GM18858 (cell line): ENCODE data around the gene PSME2.

Source experiments
- ATAC-seq: cut with Tn5 transposase; IDR thresholded peaks from one replicate; pipeline ENCODE4 v1.9.1; 2021; ENCODE audit not compliant: unreplicated experiment

PSME2 gene

DNA sequence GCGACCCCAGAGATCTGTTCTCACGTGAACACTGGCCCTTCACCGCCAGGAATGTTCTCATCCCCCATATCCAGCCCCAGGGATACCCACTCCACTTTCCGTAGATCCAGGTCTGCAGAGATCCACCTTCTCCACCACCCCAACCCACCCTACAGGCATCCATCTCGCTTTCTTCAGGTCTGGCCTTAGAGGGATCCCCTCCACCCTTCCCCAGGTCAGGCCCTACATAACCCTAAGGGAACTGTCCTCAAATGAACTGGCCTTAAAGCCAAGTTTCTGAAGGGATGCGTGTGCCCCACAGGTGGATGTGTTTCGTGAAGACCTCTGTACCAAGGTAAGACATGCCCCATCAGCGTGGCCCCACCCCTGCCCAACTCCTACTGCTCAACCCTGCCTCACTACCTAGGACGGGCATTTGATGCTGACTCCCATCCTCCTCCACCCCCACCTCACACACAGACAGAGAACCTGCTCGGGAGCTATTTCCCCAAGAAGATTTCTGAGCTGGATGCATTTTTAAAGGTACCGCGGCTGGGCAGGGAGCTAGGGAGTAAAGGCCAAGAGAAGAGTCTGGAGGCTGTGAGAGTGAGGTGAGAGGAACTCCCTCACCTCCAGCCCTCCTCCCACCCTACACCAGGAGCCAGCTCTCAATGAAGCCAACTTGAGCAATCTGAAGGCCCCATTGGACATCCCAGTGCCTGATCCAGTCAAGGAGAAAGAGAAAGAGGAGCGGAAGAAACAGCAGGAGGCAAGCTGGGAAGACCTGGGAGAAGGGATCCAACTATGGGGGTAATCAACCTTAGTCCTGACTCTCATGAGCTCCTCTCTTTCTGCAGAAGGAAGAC, 9.5 kb downstream of the PSME2 start:
- no peak for ATAC-seq

DNA sequence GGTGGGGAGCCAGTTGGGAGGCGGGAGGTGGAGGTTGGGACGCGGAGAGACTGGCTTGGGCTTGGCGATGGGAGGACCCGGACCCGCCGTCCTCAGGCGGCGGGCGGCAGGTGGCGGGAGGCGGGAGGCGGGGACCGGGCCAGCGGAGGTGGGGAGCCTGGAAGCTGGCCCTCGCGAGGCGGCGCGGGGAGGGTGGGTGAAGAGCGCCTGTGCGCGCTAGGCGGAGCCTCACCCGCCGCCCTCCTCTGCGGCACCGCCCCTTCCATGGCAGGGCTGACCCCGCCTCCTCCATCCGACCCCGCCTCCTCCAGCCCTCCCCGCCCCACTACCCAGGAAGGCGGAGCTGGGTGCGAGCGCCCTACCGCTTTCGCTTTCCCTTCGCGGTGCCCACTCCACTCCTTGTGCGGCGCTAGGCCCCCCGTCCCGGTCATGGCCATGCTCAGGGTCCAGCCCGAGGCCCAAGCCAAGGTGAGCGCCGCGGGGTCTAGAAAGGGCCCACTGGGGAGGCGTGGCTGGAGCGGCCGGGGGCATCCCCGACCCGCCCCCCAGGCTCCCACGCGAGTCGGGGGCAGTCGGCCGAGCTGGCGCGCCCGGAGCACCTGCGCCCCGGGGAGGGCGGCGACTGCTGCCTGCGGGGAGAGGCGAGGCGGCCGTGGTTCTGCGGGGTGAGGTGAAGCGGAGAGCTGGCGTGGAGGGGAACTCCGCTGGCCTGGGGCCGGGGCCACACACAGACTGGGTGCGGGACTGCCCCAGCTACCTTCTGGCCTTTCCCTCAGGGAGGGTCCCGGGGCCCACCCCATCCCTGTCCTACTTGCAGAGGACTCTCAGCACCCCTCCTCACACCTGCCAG, 10.4 kb downstream of the PSME2 start, which contains the start of gene PSME1:
TSS of gene PSME1 (plus strand) at position 361 of the 850 bp plus-strand sequence. CDS start at position 430, 69 bp downstream.
- ATAC-seq = peak; percentile 66

GRCh38 chr14:24135584-24135833, 10.9 kb downstream of the PSME2 start:
- no peak for ATAC-seq

- ATAC-seq = no peak
Measured at GRCh38 chr14:24133735-24134134, 12.7 kb downstream of the PSME2 start.

GRCh38 chr14:24132976-24133375, 13.4 kb downstream of the PSME2 start:
- ATAC-seq = no peak

GRCh38 chr14:24132061-24132685, 14.2 kb downstream of the PSME2 start:
- ATAC-seq = no peak

DNA sequence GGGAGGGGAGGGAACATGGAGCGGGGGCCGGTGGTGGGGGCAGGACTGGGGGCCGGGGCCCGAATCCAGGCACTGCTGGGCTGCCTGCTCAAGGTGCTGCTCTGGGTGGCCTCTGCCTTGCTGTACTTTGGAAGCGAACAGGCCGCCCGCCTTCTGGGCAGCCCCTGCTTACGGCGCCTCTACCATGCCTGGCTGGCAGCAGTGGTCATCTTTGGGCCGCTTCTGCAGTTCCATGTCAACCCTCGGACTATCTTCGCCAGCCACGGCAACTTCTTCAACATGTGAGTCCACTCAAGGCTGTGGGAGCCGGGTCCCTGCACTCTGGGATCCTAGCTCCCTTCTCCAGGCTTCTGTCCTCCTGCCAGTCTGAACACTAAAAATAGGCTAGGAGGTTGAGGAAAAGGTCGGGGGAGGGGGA, 14.9 kb downstream of the PSME2 start:
- no peak for ATAC-seq

GRCh38 chr14:24130717-24131548, 15.5 kb downstream of the PSME2 start:
- no peak for ATAC-seq

GRCh38 chr14:24130380-24130716, 16.1 kb downstream of the PSME2 start, which contains the start of gene FITM1:
Gene FITM1, plus strand, starts transcription at chr14:24130659. Its CDS starts 905 bp downstream, at chr14:24131564.
- ATAC-seq = no peak

DNA sequence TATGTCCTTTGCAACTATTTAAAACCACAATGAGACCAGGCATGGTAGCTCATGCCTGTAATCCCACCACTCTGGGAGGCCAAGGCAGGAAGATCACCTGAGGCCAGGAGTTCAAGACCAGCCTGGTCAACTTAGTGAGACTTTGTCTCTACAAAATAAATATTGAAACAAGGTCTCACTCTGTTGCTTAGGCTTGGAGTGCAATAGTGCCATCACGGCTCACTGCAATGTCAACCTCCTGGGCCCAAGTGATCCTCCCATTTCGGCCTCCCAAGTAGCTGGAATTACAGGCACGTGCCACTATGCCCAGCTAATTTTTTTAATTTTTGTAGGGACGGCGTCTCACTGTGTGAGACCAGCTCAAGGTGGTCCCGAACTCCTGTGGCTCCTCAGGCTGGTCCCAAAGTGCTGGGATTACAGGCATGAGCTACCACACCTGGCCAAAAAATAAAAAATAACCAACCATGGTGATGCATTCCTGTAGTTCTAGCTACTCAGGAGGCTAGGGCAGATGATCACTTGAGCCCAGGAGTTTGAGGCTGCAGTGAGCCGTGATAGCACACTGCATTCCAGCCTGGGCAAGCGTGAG, 16.9 kb downstream of the PSME2 start:
- no peak for ATAC-seq

- ATAC-seq = no peak
Measured at GRCh38 chr14:24127673-24128072, 18.7 kb downstream of the PSME2 start.

- no peak for ATAC-seq
Measured at GRCh38 chr14:24126939-24127338, 19.5 kb downstream of the PSME2 start.

- ATAC-seq = peak; percentile 44
Measured at GRCh38 chr14:24123424-24124417, 22.7 kb downstream of the PSME2 start.

DNA sequence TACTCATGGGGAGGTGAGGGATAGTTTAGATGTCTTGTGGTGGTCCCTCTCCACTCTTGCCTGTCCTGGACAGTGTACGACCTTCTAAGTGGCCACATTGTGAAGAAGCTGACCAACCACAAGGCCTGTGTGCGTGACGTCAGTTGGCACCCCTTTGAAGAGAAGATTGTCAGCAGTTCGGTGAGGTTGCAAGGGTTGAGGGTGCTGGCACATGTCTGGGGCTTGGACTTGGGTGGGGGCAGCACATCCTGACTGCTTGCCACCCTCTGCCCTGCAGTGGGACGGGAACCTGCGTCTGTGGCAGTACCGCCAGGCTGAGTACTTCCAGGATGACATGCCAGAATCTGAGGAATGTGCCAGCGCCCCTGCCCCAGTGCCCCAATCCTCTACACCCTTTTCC, 23.5 kb downstream of the PSME2 start:
- ATAC-seq = no peak

GRCh38 chr14:24122416-24122815, 24.0 kb downstream of the PSME2 start:
- ATAC-seq = no peak

GRCh38 chr14:24121210-24121609, 25.2 kb downstream of the PSME2 start:
- ATAC-seq = no peak

- no peak for ATAC-seq
Measured at GRCh38 chr14:24119691-24120090, 26.7 kb downstream of the PSME2 start.

GRCh38 chr14:24117179-24117578, 29.2 kb downstream of the PSME2 start:
- no peak for ATAC-seq

DNA sequence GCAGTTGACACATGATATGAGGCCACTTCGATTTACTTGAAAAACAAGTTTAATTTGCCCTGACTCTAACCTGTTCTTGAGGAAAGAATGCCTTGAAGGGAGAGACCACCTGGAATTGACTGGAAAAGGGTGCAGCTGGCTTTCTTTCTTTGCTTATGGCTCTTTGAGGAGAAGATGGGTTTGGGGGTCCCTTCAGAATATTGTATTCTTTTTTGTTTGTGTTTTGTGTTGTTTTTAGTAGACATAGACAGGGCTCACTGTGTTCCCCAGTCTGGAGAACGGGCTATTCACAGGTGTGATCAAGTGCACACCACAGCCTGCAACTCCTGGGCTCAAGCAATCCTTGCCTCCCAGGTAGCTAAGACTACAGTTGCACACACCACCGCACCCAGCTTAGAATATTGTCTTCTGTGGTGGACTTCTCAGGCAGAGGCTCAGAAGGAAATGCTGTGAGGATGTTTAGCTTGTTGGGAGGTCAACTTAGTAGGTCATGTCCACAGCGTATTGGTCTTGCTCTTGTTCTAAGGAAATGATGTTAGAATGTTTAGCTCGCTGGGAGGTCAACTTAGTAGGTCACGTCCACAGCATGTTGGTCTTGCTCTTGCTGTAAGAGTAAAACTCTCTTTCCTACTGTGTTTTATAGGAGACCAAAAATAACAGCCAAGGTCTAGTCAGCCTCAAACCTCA, 30.1 kb downstream of the PSME2 start:
- no peak for ATAC-seq
